Measurements from ENCODE around the gene CDC42SE2. TPM values are rescaled to one million over a fixed set of nuclear protein-coding genes. Genes with fewer than 3 reads are reported as not detected.

CDC42SE2 gene
- total RNA-seq, 1 experiment from 2014 or later = 23.2 TPM

DNA sequence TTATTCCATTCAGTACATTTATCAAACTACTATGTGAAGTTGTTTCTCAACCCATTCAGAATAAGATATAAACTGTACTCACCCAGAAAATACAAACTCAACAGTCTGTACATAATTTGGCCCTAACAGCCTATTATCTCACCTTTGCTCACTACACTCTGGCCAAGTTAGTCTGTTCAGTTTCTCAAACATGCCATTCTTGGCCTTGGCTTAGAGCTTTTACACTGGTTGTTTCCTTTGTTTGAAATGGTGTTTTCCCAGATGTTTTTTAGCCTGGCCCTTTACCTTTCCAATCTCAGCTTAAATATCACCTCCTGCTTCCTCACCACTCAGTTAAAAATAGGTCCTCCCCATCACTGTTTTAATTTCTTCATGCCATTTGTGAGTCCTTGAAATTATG, 13.6 kb downstream of the CDC42SE2 start:
- no peak overlapping the region for H3T11ph ChIP-seq (ENCODE audit: low read length)
- peaks cover 6 to 13% of the 10 kb centered on the region in 2 experiments for H3K4me1 Mint-ChIP-seq
- H2BK120ac ChIP-seq (ENCODE audit: low read depth, low read length, poor library complexity, severe bottlenecking) = no peak overlapping the region
- no peak overlapping the region for H2BK15ac ChIP-seq (ENCODE audit: low read depth, low read length)
- H3K79me2 ChIP-seq (ENCODE audit: insufficient read depth, low read length) = peaks cover 2% of the 10 kb centered on the region; the same call in 1 of the 2 replicates
- no peak overlapping the region for H2BK20ac ChIP-seq (ENCODE audit: low read depth, low read length, poor library complexity, severe bottlenecking)
- H4K20me1 ChIP-seq (ENCODE audit: control insufficient read depth, insufficient read depth, insufficient read length) = peaks cover 2% of the 10 kb centered on the region
- H4K8ac ChIP-seq (replicated peaks; ENCODE audit: insufficient read length, low read depth, low read length) = no peak overlapping the region
- H3K9me3 ChIP-seq (ENCODE audit: control insufficient read depth, low read depth, low read length) = no peaks in the 10 kb centered on the region
- H3K9ac ChIP-seq (ENCODE audit: extremely low read depth, insufficient read length, low read length) = no peak overlapping the region
- peaks cover 12% of the 10 kb centered on the region in 2 experiments; a peak in 4 of 5 replicates for H3K9me3 Mint-ChIP-seq
- DNase-seq = no peak
- H3K27me3 Mint-ChIP-seq (ENCODE audit: low read depth) = no peaks in the 10 kb centered on the region; the same call in 1 of the 2 replicates
- peaks cover 2% of the 10 kb centered on the region for H3K79me1 ChIP-seq (ENCODE audit: insufficient read depth, low read depth, low read length, poor library complexity, severe bottlenecking)
- no peaks in the 10 kb centered on the region for H3K4me1 ChIP-seq (ENCODE audit: insufficient read depth, low read length)
- no peak overlapping the region for H2AFZ ChIP-seq (ENCODE audit: low read length)
- H4K91ac ChIP-seq (ENCODE audit: insufficient read length, low read depth, low read length) = no peak overlapping the region
- no peak overlapping the region for H3K4me3 Mint-ChIP-seq
- H3K36me3 Mint-ChIP-seq (ENCODE audit: insufficient read depth in 1 of 3, low read depth in 3 of 3) = peaks cover 3 to 13% (median 4%) of the 10 kb centered on the region in 3 experiments; a peak in 6 of 7 replicates
- no peaks in the 10 kb centered on the region for H3K23me2 ChIP-seq (ENCODE audit: insufficient read length, low read depth, low read length, poor library complexity, severe bottlenecking)
- H3K27ac Mint-ChIP-seq = 0 out of 7 replicates have a peak overlapping the region, but pooled peaks of 1 of the 3 experiments have one; percentile 3
- H2BK12ac ChIP-seq (ENCODE audit: insufficient read length, low read depth, low read length) = no peak overlapping the region
- no peaks in the 10 kb centered on the region for H3K27me3 ChIP-seq (ENCODE audit: insufficient read depth, low read length)
- no peak overlapping the region for H3K56ac ChIP-seq (ENCODE audit: insufficient read length, low read depth, low read length)
- H3K23ac ChIP-seq (ENCODE audit: insufficient read length, low read depth, low read length) = no peak overlapping the region
- H3K14ac ChIP-seq (ENCODE audit: insufficient read depth, low read length) = no peak overlapping the region
- no peak overlapping the region for H4K5ac ChIP-seq (ENCODE audit: insufficient read length, low read depth, low read length)
- no peak overlapping the region for H3K4ac ChIP-seq (ENCODE audit: low read depth, low read length)
- no peak overlapping the region for H2AK5ac ChIP-seq (ENCODE audit: insufficient read length, low read length)
- no peak overlapping the region for H3K27ac ChIP-seq (ENCODE audit: insufficient read length, low read depth, low read length)
- TF ChIP-seq, protein P1, sequence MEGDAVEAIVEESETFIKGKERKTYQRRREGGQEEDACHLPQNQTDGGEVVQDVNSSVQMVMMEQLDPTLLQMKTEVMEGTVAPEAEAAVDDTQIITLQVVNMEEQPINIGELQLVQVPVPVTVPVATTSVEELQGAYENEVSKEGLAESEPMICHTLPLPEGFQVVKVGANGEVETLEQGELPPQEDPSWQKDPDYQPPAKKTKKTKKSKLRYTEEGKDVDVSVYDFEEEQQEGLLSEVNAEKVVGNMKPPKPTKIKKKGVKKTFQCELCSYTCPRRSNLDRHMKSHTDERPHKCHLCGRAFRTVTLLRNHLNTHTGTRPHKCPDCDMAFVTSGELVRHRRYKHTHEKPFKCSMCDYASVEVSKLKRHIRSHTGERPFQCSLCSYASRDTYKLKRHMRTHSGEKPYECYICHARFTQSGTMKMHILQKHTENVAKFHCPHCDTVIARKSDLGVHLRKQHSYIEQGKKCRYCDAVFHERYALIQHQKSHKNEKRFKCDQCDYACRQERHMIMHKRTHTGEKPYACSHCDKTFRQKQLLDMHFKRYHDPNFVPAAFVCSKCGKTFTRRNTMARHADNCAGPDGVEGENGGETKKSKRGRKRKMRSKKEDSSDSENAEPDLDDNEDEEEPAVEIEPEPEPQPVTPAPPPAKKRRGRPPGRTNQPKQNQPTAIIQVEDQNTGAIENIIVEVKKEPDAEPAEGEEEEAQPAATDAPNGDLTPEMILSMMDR (conservative IDR thresholded peaks at IDR 0.05) = no peak
- no peak overlapping the region for H3K18ac ChIP-seq (ENCODE audit: insufficient read length, low read depth, low read length)
- H2BK5ac ChIP-seq (ENCODE audit: insufficient read length, low read length) = no peak overlapping the region
- H3K4me2 ChIP-seq (ENCODE audit: insufficient read depth, insufficient read length, low read length) = no peak overlapping the region
